Stimulated activated CD4-positive, alpha-beta T cell treated with anti-CD3 and anti-CD28 coated beads, Interleukin-4, amount 100 ng/mL, for 48 hours (primary cell): ENCODE results near the gene PRKCA.

Experiments used
- DNase-seq, 2 donors: peaks; one replicate each; pipeline ENCODE4 v3.0.0-alpha.2; 2020; ENCODE audit warnings: low read depth in 2 of 2

PRKCA gene

DNA sequence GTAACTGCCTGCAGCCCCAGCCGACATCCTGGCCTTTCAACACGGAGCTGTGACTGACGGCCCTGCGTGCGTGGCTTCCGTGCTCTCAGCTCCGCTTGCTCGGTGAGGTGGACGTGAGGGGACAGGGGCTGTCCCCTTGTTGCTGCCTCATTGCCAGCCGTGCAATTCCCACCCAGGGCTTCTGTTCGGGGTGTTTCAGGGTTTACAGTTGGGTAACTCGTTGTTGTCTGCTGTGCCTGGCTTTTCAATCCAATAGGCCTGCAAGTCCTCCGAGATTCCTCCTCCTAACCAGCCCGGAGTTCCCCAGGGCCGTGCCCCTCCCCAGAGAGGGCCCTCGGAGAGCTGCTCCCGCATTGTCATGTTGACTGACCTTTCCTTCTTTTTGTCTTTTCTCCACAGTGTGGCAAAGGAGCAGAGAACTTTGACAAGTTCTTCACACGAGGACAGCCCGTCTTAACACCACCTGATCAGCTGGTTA is 501.1 kb downstream of the PRKCA start:
- no peak for DNase-seq

DNA sequence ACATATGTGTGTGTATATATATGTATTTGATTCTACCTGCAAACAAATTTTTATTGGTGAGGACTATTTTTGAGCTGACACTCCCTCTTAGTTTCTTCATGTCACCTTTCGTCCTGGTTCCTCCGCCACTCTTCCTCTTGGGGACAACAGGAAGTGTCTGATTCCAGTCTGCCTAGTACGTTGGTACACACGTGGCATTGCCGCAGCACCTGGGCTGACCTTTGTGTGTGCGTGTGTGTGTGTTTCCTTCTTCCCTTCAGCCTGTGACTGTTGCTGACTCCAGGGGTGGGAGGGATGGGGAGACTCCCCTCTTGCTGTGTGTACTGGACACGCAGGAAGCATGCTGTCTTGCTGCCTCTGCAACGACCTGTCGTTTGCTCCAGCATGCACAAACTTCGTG is 503.2 kb downstream of the PRKCA start:
- DNase-seq, result no peak

DNA sequence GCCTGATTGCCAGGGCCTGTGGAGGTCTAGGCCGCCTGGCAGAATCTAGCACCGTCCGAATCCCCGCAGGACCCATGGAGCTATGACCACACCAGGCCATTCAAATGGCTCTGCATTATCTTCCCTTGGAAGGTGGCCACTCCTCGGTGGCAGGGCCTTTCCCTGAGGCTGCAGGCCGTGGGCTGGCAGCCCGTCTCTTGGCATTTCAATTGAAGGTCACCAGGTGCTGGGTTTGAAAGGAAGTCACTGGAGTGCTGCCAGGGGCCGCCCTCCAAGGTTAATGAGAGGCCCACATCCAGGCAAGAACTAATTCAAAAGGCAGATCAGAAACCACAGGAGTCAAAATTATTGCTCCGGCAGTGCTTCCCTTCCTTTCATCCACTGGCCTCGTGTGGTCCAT is 504.8 kb downstream of the PRKCA start:
- no peak for DNase-seq

DNA sequence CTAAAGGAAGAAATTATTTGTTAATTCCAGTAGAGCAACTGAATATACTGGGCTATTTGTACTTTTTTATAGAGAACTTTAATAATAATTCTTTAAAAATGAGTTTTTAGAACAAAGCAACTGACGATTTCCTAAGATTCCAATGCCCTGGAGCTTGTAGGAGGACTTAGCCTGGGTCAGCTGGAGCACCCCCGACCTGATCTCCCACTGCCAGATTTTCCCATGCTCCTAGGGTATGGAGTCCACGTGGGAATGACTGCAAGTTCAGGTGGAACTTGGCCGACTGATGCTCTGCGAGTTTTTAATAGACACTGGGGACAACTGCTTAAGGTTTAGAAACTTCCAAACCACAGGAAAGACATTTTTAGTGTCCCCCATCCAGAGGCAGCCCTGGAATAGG is 507.0 kb downstream of the PRKCA start:
- DNase-seq, result no peak

DNA sequence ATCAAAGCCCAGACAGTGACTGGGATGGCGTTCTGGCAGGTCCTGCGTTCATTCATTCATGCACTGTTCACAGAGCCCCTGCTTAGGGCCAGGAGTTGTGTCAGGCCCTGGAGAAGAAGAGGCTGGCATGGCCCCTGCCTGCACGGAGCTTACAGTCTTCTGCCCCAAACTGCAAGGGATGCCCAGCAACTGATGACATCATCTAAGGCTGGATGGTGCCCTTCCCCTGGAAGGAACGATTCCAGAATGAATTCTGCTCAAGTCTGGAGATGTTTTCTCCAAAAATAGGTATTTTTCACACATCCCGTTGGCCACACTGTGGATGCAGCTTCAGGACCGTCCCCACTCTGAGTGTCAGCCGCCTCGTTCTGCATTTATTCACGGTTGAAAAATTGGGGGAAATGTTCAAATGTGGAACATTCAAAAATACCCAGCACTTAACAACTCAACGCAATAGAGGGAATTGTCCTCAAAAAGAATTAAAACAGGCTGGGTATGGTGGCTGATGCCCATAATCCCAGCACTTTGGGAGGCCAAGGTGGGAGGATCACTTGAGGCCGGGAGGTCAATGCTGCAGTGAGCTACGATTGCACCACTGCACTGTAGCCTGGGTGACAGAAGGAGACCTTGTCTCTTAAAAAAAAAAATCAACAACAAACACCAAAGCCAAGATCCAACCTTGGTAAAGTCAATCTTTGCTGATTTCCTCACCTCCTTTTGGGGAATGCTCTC is 508.7 kb downstream of the PRKCA start:
- no peak for DNase-seq

DNA sequence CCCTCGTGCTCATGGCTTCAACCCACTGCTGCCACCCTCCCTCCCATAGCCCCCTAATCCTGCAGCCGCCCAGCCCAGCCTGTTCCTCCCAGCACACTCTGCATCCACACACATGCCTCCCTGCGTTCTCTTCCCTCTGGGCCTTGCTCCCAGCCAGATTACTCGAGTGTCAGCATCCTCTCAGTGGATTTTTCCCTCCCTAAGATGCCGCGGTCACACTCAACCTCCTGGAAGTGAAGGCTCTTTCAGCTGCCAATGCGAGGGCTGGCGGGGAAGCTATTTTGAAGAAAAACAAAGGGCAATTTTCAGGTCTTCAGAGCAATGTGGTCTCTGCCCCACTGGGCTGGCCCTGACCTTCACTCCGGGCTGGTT is 509.3 kb downstream of the PRKCA start:
- no peak for DNase-seq

DNA sequence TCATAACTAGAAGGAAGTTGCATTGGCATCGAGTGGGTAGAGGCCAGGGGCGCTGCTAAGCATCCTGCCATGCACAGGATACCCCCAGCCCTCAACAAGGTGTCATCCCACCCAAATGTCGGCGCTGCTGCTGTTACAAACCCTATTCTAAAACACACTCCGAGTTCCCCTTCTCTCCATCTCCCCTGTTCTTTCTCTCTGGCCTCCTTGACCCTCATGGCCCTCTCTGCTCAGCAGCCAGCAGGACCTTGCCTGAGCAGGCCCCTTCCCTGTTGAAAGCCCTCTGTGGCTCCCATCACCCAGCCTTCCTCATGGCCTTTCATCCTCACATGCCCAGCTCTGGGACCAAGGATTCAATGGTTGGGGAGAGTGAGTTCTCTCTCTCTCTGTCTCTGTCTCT is 510.2 kb downstream of the PRKCA start:
- DNase-seq, result no peak

DNA sequence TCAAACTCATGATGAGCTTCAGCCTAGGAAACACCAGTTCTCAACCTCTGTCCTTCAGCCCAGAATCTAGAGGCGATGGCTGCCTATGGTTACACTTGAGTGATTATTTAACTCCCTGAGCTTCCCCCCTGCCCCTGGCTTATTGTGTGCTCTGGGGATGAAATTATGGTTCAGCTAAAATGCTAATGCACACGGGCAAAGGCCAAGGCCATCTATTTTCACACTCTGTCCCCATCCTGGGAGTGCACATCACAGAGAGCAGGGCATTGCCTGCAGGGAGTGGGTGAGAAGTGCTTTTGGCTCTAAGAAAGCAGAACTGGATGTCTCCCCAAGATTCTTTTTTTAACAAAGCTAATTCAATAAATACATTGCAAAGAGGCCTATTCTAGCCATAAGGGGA is 510.9 kb downstream of the PRKCA start:
- DNase-seq, result no peak

DNA sequence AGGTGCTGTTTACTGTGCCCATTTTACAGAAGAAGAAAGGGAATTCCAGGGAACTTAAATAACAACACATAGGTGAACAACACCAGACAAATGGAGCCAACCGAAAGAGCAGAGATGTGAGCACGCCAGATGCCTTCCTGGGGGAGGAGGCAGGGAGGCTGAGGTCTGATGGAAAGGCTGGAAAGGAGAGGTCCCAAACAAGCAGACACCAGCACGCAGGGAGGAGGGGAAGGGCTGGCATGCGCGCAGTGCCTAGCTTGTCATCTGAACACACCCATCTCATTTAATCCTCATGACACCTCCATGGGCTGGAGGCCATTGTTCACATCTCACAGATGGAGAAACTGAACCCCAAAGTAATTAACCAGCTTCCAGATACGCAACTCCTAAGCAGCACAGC is 511.6 kb downstream of the PRKCA start:
- no peak for DNase-seq

DNA sequence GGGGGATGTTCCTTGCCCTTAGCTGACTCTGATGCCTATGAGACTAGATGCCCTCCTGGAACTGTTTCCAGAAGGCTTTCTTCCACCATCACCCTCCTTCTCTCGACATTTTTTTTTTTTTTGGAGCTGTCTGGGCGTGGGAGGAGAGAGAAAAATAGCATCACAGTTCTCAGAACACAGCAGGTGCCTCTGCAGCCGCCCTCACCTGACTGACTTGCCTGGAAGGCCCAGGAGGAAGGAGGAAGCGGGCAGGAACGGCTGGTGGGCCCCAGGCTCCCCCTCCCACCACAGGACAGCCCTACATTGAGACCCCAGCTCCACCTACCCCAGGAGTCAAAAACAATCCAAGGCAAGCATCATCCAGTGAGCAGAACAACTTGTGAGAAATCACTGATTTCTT is 512.2 kb downstream of the PRKCA start:
- DNase-seq, result no peak

DNA sequence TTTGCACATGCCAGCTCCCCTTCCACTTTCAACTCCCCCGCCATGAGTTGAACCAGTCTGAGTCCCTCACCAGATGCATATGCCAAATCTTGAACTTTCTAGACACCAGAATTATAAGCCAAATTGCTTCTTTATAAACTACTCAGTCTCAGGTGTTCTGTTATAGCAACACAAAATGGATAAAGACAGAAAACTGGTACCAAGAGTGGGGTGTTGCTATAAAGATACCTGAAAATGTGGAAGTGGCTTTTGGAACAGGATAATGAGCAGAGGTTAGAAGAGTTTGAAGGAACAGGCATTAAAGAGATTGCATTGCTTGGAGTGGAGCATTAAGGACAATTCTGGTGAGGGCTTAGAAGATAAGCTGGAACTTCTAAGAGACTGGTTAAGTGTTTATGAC is 515.3 kb downstream of the PRKCA start:
- DNase-seq, result no peak

DNA sequence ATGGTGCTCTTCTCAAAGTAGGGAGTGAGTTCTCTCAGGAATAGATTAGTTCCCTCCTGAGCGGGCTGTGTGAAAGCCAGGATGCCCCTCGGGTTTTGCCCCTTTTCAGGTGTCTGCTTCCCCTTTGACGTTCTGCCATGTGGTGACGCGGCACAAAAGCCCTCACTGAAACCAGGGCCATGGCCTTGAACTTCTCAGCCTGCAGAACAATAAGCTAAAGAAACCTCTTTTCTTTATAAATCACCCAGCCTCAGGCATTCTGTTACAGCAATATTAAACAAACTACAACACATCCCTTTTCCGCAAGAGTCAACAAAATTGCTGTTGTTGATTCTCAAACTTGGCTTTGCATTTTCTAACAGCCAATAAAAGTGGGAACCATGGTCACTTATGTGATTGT is 517.1 kb downstream of the PRKCA start:
- DNase-seq, result no peak

DNA sequence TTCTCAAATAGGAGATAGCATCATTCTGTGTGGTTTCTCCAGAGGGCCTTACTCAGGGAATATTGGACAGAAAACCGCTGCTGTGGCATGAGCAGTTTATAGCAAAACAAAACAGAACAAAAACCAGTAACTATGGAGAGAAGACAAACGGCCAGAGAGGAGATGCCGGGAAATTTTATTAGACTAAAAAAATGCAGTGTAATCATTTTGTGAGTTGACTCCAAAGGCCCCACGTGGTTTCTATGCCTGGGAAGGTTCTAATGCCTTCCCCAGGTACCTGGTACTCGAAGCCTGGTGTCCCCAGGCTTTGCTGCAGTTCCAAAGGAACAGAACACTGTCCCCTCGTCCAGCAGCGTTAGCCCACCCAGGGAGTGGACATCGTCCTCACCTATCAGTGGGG is 519.6 kb downstream of the PRKCA start:
- DNase-seq, result no peak

DNA sequence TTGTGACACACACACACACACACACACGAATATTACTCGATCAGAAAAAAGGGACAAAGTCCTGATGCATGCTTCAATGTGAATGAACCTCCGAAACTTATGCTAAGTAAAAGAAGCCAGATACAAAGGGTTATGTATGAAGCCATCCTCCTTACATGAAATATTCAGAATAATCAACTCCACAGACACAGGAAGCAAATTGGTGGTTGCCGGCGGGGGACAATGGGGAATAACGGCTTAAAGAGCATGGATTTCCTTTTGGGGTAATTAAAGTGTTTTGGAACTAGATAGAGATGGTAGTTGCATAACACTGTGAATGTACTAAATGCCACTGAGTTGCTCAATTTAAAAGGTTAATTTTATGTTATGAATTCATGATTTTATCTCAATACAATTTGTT is 524.4 kb downstream of the PRKCA start:
- DNase-seq, result no peak

DNA sequence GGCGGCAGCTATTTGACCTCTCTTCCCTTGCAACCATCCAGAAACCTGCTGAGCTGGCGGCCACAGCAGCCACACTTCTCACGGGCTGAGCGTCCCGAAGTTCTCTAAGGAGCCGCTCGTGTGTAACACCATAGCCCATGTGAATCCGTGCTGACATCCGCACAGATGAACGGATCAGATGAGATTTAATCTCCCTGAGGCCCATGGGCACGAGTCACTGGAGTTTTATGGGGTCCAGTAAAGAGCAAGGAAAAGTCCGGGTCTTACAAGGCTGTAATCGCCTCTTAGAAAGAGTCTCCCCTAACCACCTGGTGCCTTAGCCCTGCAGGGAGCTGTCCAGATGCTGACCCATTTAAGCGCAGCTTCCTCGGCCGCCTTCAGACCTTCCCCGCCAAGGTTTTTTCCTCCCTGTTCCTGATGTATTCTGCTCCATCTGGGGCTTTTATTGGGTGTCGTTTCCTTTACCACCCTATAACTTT is 527.0 kb downstream of the PRKCA start:
- peak; percentile 4 to 6 for DNase-seq

DNA sequence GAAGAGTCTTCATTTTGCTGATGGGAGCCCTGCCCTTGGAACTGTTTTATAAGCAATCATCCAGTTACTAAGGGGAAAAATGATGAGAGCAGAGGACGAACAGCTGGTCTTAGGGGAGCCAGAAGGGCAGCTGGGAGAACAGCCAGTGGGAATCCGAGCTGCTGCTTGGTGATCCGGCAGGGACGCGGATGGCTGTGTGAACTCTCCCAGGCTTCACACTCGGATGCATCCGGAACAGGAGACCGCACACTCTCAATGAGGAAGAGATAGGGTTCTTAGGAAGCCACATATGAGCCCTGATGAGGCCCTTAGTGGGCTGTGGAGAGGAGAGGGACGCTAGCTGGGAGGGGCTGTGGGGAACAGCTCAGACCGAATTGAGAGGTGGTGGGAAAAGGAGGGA is 527.5 kb downstream of the PRKCA start:
- DNase-seq, result no peak

DNA sequence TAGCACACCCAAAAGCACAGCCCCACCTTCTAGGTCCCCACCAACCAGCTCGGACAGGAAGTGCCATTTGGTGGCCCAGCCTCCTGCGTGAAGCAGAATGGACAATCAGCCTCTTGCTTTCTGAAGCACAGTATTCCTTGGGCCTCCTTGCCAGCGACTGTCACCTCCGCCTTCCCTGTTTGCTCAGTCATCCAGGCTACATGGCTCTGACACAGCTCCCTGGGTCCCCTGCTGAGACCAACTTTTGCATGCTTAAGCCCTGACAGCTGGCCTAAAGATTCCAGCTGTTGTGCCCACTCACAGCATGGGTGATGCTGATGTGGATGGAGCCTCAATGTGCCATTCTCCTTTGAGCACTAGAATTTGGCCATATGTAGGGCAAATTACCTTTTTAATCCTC is 528.0 kb downstream of the PRKCA start:
- no peak for DNase-seq

DNA sequence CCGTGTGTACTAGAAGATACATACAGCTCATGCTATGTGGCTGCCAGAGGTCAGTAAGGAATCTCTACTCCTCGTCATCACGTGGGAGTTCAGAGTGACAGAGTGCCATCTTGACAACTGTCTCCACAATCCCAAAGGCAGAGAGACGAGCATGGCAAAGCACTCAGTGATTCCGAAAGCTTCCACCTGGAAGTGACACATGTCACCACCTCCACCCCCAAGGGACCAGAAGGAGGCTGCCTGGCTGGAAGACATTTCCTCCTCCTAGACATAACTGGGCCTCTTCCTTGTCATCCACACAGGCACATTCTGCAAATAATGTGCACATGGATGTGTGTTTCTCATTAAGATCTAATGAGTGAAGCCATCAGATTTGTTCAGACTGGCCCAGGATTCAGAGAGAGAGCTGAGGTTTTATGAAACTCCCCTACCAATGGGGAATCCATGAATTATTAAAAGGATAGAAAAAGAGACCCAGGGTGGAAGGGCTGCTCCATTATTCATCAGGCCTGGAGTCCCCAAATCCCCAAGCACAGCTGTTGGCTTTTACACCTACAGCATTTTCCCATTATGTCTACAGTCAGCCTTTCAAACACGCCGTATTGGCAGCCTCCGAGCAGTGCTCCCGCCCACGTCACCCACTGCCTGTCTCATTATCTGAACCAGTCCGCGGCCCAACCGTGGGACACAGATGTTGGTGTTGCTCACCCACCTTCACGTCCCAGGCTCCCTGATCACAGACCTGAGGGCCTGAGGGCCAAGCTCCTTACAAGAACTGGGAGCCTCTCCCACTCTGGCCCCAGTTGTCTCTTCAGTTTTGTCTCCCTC is 529.2 kb downstream of the PRKCA start:
- no peak for DNase-seq

DNA sequence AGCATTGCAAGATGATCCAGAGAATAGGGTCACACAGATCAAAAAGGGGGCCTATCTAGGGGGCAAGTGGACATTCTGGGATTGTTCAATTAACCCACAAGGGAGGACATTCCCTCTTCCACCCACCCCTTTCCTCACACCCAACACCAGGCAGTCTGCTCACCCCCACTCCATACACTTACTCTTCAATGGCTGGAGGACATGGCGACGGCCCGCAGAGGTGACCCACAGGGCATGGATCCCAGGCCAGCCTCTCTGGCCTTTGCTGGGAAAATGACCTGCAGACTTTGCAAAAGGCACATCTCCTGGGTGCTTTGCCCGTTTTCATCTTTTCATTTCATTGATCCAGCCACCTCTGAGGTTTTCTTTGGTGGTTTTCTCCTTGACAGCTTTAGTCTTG is 530.8 kb downstream of the PRKCA start:
- no peak for DNase-seq

DNA sequence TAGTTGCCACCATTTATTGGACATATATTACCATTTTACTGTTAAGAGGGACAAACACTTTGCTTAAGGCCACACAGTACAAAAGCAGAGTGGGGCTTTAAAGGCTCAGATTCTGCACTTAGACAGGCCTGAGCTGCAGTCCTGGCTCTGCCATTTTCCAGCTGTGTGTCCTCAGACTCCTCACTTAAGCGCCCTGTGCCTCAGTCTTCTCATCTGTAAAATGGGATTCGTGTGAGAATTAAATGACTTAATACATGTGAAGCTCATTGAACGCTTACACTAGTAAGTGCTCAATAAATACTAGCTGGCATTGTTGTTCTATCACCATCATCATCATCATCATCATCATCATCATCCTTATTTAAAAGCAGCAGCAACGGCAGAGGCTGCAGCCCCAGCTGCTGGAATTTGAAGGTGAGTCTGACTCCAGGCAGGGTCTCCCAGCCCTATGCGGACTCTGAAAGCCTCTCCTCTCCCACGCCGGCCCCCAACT is 532.1 kb downstream of the PRKCA start:
- DNase-seq, result no peak

DNA sequence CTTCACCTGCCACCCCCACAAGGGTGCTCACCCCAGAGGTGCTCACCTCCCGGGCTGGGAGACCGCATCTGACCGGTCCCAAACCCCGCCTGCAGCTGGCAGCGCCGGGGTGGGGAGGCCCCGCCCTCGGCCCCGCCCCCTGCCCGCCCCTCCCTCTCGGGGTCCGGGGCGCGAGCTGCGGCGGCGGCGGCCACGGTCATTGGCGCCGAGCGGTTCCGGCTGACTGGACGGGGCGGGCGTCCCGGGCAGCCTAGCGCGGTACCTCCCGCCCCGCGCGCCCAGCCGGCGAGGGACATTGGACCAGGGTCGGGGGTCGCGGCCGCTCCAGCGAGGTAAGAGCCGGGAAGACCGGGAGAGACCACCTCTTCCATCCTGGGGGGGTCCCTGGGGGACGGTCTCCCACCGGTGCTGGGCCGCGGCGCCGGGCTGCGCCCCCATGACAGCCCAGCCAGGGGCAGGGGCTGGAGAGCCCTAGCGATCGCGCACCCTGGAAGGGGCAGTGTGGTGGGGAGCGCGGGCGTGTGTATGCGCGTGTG is 532.6 kb downstream of the PRKCA start, which contains the start of gene CACNG5:
Gene CACNG5, plus strand, starts transcription at position 199 of the 536 bp plus-strand sequence. CDS start 42,216 bp downstream, outside the sequence.
- DNase-seq, result no peak

DNA sequence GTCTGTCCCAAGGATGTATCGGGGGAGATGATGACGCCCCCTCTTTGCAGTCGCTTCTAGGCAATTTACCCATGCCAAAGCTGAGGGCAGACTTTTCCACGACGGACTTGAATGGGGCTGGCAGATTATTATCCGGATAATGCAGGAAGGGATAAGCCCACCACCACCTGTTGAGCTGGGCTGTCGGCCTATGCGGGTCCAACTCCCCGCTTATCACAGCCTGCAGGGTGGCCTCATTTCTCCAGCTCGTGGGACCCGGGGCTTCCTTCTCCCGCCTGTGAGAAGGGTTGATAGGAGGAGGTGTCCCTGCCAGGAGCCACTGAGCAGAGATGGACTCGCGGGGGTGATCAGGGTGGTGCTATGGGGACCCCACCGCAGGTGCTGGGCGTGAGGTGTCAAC is 533.1 kb downstream of the PRKCA start:
- DNase-seq, result no peak
